HCT116 (cell line): ENCODE measurements around the gene RPTOR. TPM values are rescaled to one million over a fixed set of nuclear protein-coding genes. Genes with fewer than 3 reads are reported as not detected.

Experiments
- ATAC-seq: fragments of 200-7000 bp; cut with Tn5 transposase; 2 replicates; pipeline ENCODE4 v1.9.1; 2020; ENCODE audit warnings: mild to moderate bottlenecking, moderate library complexity
- BruUV-seq: library from RNA; stranded (reverse); fragments of 400-500 nt; replicated peaks from 2 replicates; lab custom pipeline; 2021; lab: Mats Ljungman, UMichigan
- CTCF ChIA-PET: fragments of 300-600 bp; sonication (Branson Sonifier 250); formaldehyde crosslinking; loops from one replicate; lab custom pipeline; 2021; ENCODE audit warnings: antibody characterized with exemption; lab: Charles Lee
- POLR2A ChIA-PET: fragments of 300-600, 350-600 bp; sonication (Branson Sonifier 250); formaldehyde crosslinking; loops from one replicate; lab custom pipeline; 2021; ENCODE audit warnings: antibody characterized with exemption; lab: Charles Lee
- RAD21 ChIA-PET, 2 experiments: fragments of 300-600 bp; sonication (Branson Sonifier 250); formaldehyde crosslinking; loops; one replicate each; lab custom pipeline; 2023; ENCODE audit warnings: low total read pairs in 2 of 2; ENCODE audit not compliant: uncharacterized antibody in 2 of 2, unreplicated experiment in 2 of 2, low non-redundant PET in 1 of 2; lab: Charles Lee
- DNase-seq: peaks from one replicate; pipeline ENCODE4 v3.0.0-alpha.2; 2010; ENCODE audit warnings: low read depth, low spot score
- H2AFZ ChIP-seq: fragments of 200-600 bp; shearing (Covaris generic), sonication (generic); 2 replicates; pipeline ENCODE4 v1.6.1; 2017; ENCODE audit warnings: low read depth, mixed run types, mixed read lengths, antibody characterized with exemption, low read length; ENCODE audit not compliant: poor library complexity, severe bottlenecking
- H3K27ac ChIP-seq: 2 replicates; pipeline ENCODE4 v1.5.1; 2012; ENCODE audit warnings: low read depth, low read length
- H3K27me3 ChIP-seq: fragments of 200-600 bp; sonication (generic); 2 replicates; pipeline ENCODE4 v1.6.1; 2016; ENCODE audit warnings: mixed run types, low read length, mixed read lengths; ENCODE audit not compliant: insufficient read depth
- H3K36me3 ChIP-seq, 2 experiments: fragments of 200-500 bp in 1 of 2; fragments of 200-600 bp in 1 of 2; sonication (Bioruptor generic) in 1 of 2; sonication (generic) in 1 of 2; 2 replicates each; pipeline versions ENCODE4 v1.5.1 to v1.6.1; 2014 to 2016; ENCODE audit warnings: low read length in 2 of 2, inconsistent platforms in 1 of 2, mixed read lengths in 1 of 2, mixed run types in 1 of 2; ENCODE audit not compliant: insufficient read depth in 2 of 2, control insufficient read depth in 1 of 2
- H3K4me1 ChIP-seq, 2 experiments: fragments of 200-600 bp in 1 of 2; sonication (generic) in 1 of 2; 2 replicates each; pipeline versions ENCODE4 v1.5.1 to v1.6.1; 2012 to 2017; ENCODE audit warnings: low read length in 2 of 2, inconsistent platforms in 1 of 2, mild to moderate bottlenecking in 1 of 2, mixed read lengths in 1 of 2, mixed run types in 1 of 2, moderate library complexity in 1 of 2; ENCODE audit not compliant: insufficient read depth in 2 of 2, control insufficient read depth in 1 of 2
- H3K4me2 ChIP-seq: fragments of 200-600 bp; sonication (generic); 2 replicates; pipeline ENCODE4 v1.6.1; 2017; ENCODE audit warnings: mixed run types, low read length, mixed read lengths
- H3K4me3 ChIP-seq, 2 experiments: fragments of 200-600 bp in 1 of 2; sonication (generic) in 1 of 2; replicated peaks in 1 of 2; 2 replicates each; pipeline ENCODE4 v1.5.1; 2011 to 2016; ENCODE audit warnings: low read length in 2 of 2, control low read depth in 1 of 2, low read depth in 1 of 2, mild to moderate bottlenecking in 1 of 2, mixed read lengths in 1 of 2, mixed run types in 1 of 2
- H3K79me2 ChIP-seq: fragments of 200-600 bp; sonication (generic); 2 replicates; pipeline ENCODE4 v1.6.1; 2017; ENCODE audit warnings: mild to moderate bottlenecking, mixed run types, low read length, moderate library complexity, mixed read lengths; ENCODE audit not compliant: insufficient read depth
- H3K9ac ChIP-seq: fragments of 200-600 bp; sonication (generic); 2 replicates; pipeline ENCODE4 v1.6.1; 2016; ENCODE audit warnings: low read length, mixed read lengths
- H3K9me2 ChIP-seq: fragments of 200-600 bp; sonication (generic), shearing (Covaris generic); 2 replicates; pipeline ENCODE4 v1.6.1; 2017; ENCODE audit warnings: mixed run types, mild to moderate bottlenecking, moderate library complexity; ENCODE audit not compliant: insufficient read depth
- H3K9me3 ChIP-seq, 2 experiments: fragments of 200-500 bp in 1 of 2; fragments of 200-600 bp in 1 of 2; sonication (Bioruptor generic) in 1 of 2; sonication (generic) in 1 of 2; 2 replicates each; pipeline ENCODE4 v1.6.1; 2014 to 2017; ENCODE audit warnings: low read length in 2 of 2, mixed read lengths in 2 of 2, inconsistent platforms in 1 of 2, low read depth in 1 of 2, mild to moderate bottlenecking in 1 of 2, mixed run types in 1 of 2, moderate library complexity in 1 of 2; ENCODE audit not compliant: control insufficient read depth in 1 of 2, insufficient read depth in 1 of 2
- H4K20me1 ChIP-seq: fragments of 200-600 bp; sonication (generic), shearing (Covaris generic); 2 replicates; pipeline ENCODE4 v1.6.1; 2017; ENCODE audit warnings: mixed run types, mild to moderate bottlenecking, moderate library complexity; ENCODE audit not compliant: insufficient read depth
- CBX3 ChIP-seq: IDR thresholded peaks from 2 replicates; pipeline ENCODE4 v1.6.1; 2012; ENCODE audit warnings: low read depth
- CEBPB ChIP-seq: IDR thresholded peaks from 2 replicates; pipeline ENCODE4 v1.6.1; 2012; ENCODE audit warnings: low read depth
- EGR1 ChIP-seq: IDR thresholded peaks from 2 replicates; pipeline ENCODE4 v1.6.1; 2012; ENCODE audit warnings: low read depth
- ELF1 ChIP-seq: IDR thresholded peaks from 2 replicates; pipeline ENCODE4 v1.6.1; 2012; ENCODE audit warnings: low read depth, borderline replicate concordance
- EZH2 ChIP-seq: fragments of 200-600 bp; sonication (generic); IDR thresholded peaks from 2 replicates; pipeline ENCODE4 v1.6.1; 2017; ENCODE audit warnings: antibody characterized with exemption, mixed run types
- EZH2phosphoT487 ChIP-seq: fragments of 200-600 bp; IDR thresholded peaks from 2 replicates; pipeline ENCODE4 v1.6.1; 2018; ENCODE audit warnings: antibody characterized with exemption, borderline replicate concordance
- JUND ChIP-seq: IDR thresholded peaks from 2 replicates; pipeline ENCODE4 v1.6.1; 2012
- POLR2AphosphoS5 ChIP-seq: IDR thresholded peaks from 2 replicates; pipeline ENCODE4 v1.6.1; 2011; ENCODE audit warnings: mild to moderate bottlenecking, low read depth, low read length, moderate library complexity
- SIN3A ChIP-seq: IDR thresholded peaks from 2 replicates; pipeline ENCODE4 v1.6.1; 2012; ENCODE audit warnings: low read depth
- SP1 ChIP-seq: IDR thresholded peaks from 2 replicates; pipeline ENCODE4 v1.6.1; 2012; ENCODE audit warnings: low read depth
- SRF ChIP-seq: IDR thresholded peaks from 2 replicates; pipeline ENCODE4 v1.6.1; 2012; ENCODE audit warnings: low read depth
- TCF7L2 ChIP-seq: IDR thresholded peaks from 2 replicates; pipeline ENCODE4 v1.7.0; 2011; ENCODE audit warnings: borderline replicate concordance, inconsistent platforms; ENCODE audit not compliant: insufficient read depth, insufficient read length; ENCODE audit errors: extremely low read depth
- YY1 ChIP-seq: IDR thresholded peaks from 2 replicates; pipeline ENCODE4 v1.6.1; 2011; ENCODE audit warnings: low read length, low read depth, moderate library complexity, mild to moderate bottlenecking; ENCODE audit not compliant: insufficient replicate concordance; ENCODE audit errors: extremely low read depth
- ZFX ChIP-seq: fragments of 450-650 bp; IDR thresholded peaks from 2 replicates; pipeline ENCODE4 v1.6.1; 2017
- ZNF274 ChIP-seq: fragments of 200-500 bp; sonication (Bioruptor generic); IDR thresholded peaks from 2 replicates; pipeline ENCODE4 v1.6.1; 2014; ENCODE audit warnings: mild to moderate bottlenecking, low read depth, low read length, inconsistent platforms
- intact Hi-C: fragments of 100-400 bp; cut with micrococcal nuclease; formaldehyde crosslinking; loops from 2 replicates; pipeline ENCODE4 v1.10.0; 2022
- total RNA-seq: library from RNA; stranded (reverse); gene quantifications from one replicate; pipeline ENCODE4 v1.2.1, GENCODE V29; 2021; ENCODE audit not compliant: unreplicated experiment
- TF ChIP-seq, protein P1 (sequence below): IDR thresholded peaks from 2 replicates; pipeline ENCODE4 v1.6.1; 2012
- TF ChIP-seq, protein P2 (sequence below): IDR thresholded peaks from 2 replicates; pipeline ENCODE4 v1.6.1; 2012
- TF ChIP-seq, protein P3 (sequence below): IDR thresholded peaks from 2 replicates; pipeline ENCODE4 v1.6.1; 2011; ENCODE audit warnings: mild to moderate bottlenecking, low read length, moderate library complexity; ENCODE audit not compliant: insufficient replicate concordance; ENCODE audit errors: extremely low read depth
- TF ChIP-seq, protein P4 (sequence below), 3 experiments: fragments of 200-600 bp in 1 of 3; sonication (generic) in 1 of 3; IDR thresholded peaks in 2 of 3; conservative IDR thresholded peaks in 1 of 3; 2 replicates each; pipeline ENCODE4 v1.5.1; 2012 to 2017; ENCODE audit warnings: low read depth in 2 of 3, low read length in 2 of 3, antibody characterized with exemption in 1 of 3, borderline replicate concordance in 1 of 3, control low read depth in 1 of 3, mild to moderate bottlenecking in 1 of 3, mixed read lengths in 1 of 3, mixed run types in 1 of 3, moderate library complexity in 1 of 3; ENCODE audit not compliant: insufficient read depth in 1 of 3

Gene RPTOR
- total RNA-seq, 1 experiment from 2014 or later = 69.5 TPM

DNA sequence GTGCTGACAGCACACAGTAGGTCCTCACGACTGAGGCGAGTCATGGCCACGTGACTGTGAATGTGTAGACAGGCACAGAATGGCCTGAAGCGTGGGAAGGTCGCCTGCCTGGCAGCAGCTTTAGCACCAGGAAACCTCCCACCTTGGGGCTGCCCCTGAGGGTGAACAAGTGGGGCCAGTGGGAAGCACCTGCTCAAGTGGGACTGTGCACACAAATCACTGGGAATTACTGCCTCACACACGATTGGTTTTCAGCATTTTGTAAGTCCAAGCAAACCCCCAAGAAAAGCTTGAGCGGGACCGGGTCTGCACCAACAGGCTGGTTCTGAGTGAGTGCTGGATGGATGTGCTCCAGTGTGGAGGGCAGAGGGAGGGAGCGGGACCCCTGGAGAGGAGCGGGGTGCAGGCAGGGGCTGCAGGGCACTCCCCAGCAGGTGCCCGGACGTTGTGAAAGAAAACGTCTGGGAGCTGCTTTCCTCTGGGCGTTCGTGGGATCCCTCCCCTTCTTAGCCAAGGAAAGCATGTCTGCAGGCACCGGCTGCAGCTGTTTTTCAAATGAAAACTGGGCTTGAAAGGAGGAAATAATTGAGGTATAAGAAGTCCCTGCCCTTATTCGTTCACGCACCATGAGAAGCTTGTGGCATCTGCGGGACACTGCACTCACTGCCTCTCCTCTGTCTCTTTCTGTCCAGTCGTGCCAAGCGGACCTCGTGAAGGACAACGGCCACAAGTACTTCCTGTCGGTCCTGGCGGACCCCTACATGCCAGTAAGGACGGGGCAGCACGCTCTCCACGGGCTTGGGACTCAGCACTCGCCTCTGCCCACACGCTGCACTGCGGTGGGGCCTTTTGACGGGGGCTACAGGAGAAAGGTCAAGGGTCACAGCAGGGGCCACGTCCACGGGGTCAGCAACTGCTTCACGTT, 335.3 kb downstream of the RPTOR start:
- Histone ChIP-seq H3K4me2 (no peak overlapping the region), H3K9ac (no peak overlapping the region), H3K27ac (no peak overlapping the region), H3K9me2 (no peaks in the 10 kb centered on the region), H2AFZ (no peak overlapping the region), H3K36me3 (peaks cover 8 to 13% of the 10 kb centered on the region in 2 experiments; a peak in 3 of 4 replicates), H3K27me3 (no peaks in the 10 kb centered on the region), H4K20me1 (no peaks in the 10 kb centered on the region), H3K4me3 (no peak overlapping the region), H3K9me3 (no peaks in the 10 kb centered on the region), H3K79me2 (no peaks in the 10 kb centered on the region), H3K4me1 (no peaks in the 10 kb centered on the region)
- ChIA-PET CTCF (no interaction called here), POLR2A (interaction anchor here (1.4 kb wide), 1 partner anchor 12 kb away, joined by 3 read pairs; no protein-coding TSS in a partner anchor), RAD21 (no interaction called here)
- no peak for TF ChIP-seq EZH2phosphoT487
- no peak for TF ChIP-seq EZH2
- no peak for TF ChIP-seq POLR2AphosphoS5
- TF ChIP-seq EGR1 = no peak
- TF ChIP-seq, protein P1, sequence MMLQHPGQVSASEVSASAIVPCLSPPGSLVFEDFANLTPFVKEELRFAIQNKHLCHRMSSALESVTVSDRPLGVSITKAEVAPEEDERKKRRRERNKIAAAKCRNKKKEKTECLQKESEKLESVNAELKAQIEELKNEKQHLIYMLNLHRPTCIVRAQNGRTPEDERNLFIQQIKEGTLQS = no peak
- TF ChIP-seq YY1 = no peak
- no peak for TF ChIP-seq SP1
- no peak for TF ChIP-seq TCF7L2
- no peak for TF ChIP-seq CBX3
- TF ChIP-seq SIN3A = no peak
- no peak for TF ChIP-seq ZNF274
- TF ChIP-seq, protein P2, sequence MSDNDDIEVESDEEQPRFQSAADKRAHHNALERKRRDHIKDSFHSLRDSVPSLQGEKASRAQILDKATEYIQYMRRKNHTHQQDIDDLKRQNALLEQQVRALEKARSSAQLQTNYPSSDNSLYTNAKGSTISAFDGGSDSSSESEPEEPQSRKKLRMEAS = no peak
- no peak for TF ChIP-seq CEBPB
- TF ChIP-seq, protein P3, sequence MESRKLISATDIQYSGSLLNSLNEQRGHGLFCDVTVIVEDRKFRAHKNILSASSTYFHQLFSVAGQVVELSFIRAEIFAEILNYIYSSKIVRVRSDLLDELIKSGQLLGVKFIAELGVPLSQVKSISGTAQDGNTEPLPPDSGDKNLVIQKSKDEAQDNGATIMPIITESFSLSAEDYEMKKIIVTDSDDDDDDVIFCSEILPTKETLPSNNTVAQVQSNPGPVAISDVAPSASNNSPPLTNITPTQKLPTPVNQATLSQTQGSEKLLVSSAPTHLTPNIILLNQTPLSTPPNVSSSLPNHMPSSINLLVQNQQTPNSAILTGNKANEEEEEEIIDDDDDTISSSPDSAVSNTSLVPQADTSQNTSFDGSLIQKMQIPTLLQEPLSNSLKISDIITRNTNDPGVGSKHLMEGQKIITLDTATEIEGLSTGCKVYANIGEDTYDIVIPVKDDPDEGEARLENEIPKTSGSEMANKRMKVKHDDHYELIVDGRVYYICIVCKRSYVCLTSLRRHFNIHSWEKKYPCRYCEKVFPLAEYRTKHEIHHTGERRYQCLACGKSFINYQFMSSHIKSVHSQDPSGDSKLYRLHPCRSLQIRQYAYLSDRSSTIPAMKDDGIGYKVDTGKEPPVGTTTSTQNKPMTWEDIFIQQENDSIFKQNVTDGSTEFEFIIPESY = no peak
- no peak for TF ChIP-seq ELF1
- TF ChIP-seq, protein P4, sequence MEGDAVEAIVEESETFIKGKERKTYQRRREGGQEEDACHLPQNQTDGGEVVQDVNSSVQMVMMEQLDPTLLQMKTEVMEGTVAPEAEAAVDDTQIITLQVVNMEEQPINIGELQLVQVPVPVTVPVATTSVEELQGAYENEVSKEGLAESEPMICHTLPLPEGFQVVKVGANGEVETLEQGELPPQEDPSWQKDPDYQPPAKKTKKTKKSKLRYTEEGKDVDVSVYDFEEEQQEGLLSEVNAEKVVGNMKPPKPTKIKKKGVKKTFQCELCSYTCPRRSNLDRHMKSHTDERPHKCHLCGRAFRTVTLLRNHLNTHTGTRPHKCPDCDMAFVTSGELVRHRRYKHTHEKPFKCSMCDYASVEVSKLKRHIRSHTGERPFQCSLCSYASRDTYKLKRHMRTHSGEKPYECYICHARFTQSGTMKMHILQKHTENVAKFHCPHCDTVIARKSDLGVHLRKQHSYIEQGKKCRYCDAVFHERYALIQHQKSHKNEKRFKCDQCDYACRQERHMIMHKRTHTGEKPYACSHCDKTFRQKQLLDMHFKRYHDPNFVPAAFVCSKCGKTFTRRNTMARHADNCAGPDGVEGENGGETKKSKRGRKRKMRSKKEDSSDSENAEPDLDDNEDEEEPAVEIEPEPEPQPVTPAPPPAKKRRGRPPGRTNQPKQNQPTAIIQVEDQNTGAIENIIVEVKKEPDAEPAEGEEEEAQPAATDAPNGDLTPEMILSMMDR (IDR thresholded peaks at IDR 0.05 in 2 of 3, conservative IDR thresholded peaks at IDR 0.05 in 1 of 3; ENCODE audit: borderline replicate concordance in 1 of 3, insufficient read depth in 1 of 3, low read depth in 2 of 3, low read length in 2 of 3) = no peak
- TF ChIP-seq SRF = no peak
- TF ChIP-seq JUND = no peak
- TF ChIP-seq ZFX = no peak
- DNase-seq (no peak), ATAC-seq (no peak)
- no TSS peak for BruUV-seq
- intact Hi-C loops = no loop called here
